Muscle layer of duodenum (tissue), 2 donors: ENCODE measurements around the gene ONECUT1.

Experiments used
- H3K27ac ChIP-seq: one replicate; pipeline ENCODE4 v1.7.0; 2013; ENCODE audit warnings: mild to moderate bottlenecking, low read length
- H3K27me3 ChIP-seq: one replicate; pipeline ENCODE4 v1.7.0; 2013; ENCODE audit warnings: low read depth, mild to moderate bottlenecking, control low read depth, low read length
- H3K36me3 ChIP-seq, 2 donors: one replicate each; pipeline ENCODE4 v1.7.0; 2013; ENCODE audit warnings: low read length in 2 of 2, control low read depth in 1 of 2, mild to moderate bottlenecking in 1 of 2; ENCODE audit not compliant: insufficient read depth in 2 of 2, control insufficient read depth in 1 of 2
- H3K4me1 ChIP-seq, 2 donors: one replicate each; pipeline ENCODE4 v1.7.0; 2013; ENCODE audit warnings: low read length in 2 of 2, mild to moderate bottlenecking in 2 of 2, control low read depth in 1 of 2, moderate library complexity in 1 of 2; ENCODE audit not compliant: insufficient read depth in 2 of 2, control insufficient read depth in 1 of 2
- H3K4me3 ChIP-seq, 2 donors: one replicate each; pipeline ENCODE4 v1.7.0; 2013; ENCODE audit warnings: low read length in 2 of 2, low read depth in 1 of 2, mild to moderate bottlenecking in 1 of 2
- H3K9me3 ChIP-seq, 2 donors: one replicate each; pipeline ENCODE4 v1.7.0; 2013; ENCODE audit warnings: low read length in 2 of 2, control low read depth in 1 of 2, mild to moderate bottlenecking in 1 of 2; ENCODE audit not compliant: control insufficient read depth in 1 of 2
- donor health status: healthy.

ONECUT1 gene

DNA sequence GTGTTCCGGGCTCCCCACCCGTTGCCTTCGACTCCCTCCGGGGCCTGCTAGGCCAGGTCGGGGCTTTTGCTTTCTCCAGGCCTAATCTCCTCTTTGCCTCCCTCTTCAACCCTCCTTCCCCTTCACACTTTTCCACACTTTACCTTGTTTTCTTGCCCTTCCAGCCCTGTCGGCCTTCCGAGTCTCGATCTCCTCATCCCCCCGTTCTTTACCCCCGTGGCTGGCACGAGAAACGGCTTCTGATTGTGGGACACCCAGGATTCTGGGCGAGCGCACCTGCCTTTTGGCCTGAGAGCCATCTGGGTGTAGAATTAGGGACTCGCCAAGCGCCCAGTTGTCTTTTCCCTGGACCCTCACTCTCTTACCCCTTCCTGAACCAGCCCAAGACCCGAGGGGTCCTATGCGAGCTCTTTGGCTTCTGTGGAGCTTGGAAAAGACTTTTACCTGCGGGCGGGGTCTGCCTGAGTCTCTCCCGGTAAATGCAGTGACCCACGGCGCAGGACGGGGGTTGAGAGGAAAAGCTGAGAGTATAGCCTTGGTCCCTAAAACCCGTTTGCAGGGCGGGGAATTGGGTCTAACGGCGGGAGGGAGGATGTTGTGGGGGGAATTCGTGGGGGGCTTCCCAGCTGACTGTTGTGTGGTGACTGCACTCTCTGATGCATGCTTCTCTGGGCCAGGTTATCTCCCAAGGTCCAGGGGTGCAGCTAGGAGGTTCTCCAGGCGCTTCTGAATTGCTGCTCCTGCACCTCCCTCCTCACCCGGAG is 5.5 kb upstream of the ONECUT1 start:
- Histone ChIP-seq H3K27me3 (peaks cover 74% of the 10 kb centered on the region), H3K4me1 (peaks cover 4 to 31% of the 10 kb centered on the region in 2 donors), H3K36me3 (no peaks in the 10 kb centered on the region), H3K4me3 (no peak overlapping the region), H3K9me3 (no peaks in the 10 kb centered on the region), H3K27ac (no peak overlapping the region)

DNA sequence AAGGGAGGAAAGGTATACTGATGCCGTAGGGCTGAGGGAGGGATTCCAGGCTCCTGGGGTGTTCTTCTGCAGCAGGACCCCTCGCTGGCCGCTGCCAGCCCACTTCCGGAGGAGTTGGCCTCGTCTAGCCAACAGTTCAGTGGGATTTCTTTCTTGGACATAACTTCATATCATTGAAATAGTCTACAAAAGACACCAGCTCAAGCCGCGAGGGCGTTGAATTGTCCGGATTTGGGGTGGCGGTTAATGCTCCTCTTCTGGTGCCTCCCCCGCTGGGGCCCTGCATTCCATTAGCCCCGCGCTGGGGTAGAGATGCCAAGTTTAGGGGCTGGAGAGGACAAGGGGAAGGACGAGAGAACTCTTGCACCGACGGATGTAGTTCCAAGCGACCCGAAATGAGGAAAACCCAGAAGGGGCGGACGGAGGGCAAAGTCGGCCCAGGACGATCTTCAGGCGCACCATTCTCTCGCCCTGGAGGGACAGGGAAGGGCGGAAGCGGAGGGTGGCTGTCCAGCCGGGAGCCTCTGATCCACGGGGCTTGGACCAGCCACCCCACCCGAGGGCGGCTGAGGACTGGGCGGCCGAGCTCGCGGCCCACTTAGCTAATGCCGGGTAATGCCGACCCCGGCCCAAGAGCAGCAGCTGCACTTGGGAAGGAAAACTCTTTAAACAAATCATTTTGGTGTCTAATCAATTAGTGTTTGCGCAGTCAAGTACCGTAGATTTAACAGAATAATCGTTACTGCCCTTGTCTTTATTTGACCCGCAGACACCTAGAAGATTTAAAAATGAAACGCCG is 4.7 kb upstream of the ONECUT1 start:
- H3K36me3 ChIP-seq: no peaks in the 10 kb centered on the region
- no peak overlapping the region for H3K4me3 ChIP-seq
- H3K9me3 ChIP-seq: no peaks in the 10 kb centered on the region
- H3K27ac ChIP-seq: no peak overlapping the region
- peaks cover 66% of the 10 kb centered on the region for H3K27me3 ChIP-seq
- peaks cover 0 to 30% of the 10 kb centered on the region in 2 donors for H3K4me1 ChIP-seq

DNA sequence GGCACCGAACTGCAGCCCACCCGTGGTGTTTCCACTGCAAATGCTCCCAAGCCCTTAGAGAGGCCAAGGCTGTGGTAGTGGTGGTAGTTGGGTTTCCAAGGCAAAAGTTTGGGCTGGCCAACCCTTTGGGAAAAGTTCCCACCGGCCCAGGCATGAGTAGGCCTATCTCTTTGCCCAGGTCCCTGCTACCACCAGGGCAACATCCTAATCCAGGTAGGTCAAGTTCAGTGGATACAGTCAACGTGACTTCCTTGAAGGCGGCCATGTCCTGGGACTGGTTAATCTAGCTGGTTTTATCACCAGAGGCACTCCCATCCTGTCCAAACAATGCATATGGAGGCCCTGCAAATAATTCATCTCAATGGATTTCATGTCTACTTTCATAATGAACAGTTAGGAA is 1.6 kb upstream of the ONECUT1 start:
- H3K27me3 ChIP-seq: peaks cover 60% of the 10 kb centered on the region
- no peak overlapping the region for H3K4me3 ChIP-seq
- H3K4me1 ChIP-seq: peaks cover 0 to 37% of the 10 kb centered on the region in 2 donors
- no peak overlapping the region for H3K27ac ChIP-seq
- no peaks in the 10 kb centered on the region for H3K36me3 ChIP-seq
- no peaks in the 10 kb centered on the region for H3K9me3 ChIP-seq

DNA sequence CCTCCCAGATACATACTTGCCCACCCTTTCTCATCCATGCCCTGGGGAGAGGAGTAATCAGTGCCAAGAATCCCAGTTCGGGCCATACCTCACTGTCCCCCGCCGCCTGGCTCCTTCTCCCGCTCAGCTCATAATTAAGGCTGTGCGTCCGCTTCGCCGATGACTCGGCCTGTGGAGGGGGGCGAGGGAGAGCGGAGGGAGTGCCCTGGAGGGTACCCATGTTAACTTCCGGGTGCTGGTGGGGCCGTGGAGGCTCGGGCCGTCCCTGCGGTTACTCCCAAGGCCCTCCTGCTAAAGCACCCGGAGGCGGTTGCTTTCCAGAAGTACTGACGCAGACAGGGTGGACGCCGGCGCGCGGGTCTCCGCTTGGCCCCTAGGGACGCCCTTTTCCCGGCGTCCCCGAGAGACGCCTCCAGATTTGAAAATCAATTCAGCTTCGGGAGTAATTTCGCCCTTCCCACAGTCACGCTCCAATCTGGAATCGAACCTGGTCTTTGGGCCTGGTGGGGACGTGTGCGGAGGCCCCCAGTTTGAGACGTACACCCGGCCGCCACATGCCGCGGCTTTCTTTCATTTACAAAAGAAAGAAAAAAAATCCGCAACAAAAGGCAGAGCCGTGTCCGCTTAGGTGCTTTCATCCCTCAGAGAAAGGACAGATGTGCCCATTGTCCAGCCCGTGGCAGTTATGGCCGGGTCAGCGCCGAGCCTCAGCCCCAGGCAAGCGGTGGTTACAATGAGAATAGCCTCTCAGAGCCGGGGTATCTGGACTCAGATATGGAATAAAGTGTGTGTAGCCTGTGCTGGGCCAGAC is 1.0 kb upstream of the ONECUT1 start:
- H3K27me3 ChIP-seq: peaks cover 60% of the 10 kb centered on the region
- peak overlapping the region; percentile 11 to 71 for H3K4me3 ChIP-seq
- no peak overlapping the region for H3K27ac ChIP-seq
- H3K36me3 ChIP-seq: no peaks in the 10 kb centered on the region
- peaks cover 0 to 42% of the 10 kb centered on the region in 2 donors for H3K4me1 ChIP-seq
- no peaks in the 10 kb centered on the region for H3K9me3 ChIP-seq

DNA sequence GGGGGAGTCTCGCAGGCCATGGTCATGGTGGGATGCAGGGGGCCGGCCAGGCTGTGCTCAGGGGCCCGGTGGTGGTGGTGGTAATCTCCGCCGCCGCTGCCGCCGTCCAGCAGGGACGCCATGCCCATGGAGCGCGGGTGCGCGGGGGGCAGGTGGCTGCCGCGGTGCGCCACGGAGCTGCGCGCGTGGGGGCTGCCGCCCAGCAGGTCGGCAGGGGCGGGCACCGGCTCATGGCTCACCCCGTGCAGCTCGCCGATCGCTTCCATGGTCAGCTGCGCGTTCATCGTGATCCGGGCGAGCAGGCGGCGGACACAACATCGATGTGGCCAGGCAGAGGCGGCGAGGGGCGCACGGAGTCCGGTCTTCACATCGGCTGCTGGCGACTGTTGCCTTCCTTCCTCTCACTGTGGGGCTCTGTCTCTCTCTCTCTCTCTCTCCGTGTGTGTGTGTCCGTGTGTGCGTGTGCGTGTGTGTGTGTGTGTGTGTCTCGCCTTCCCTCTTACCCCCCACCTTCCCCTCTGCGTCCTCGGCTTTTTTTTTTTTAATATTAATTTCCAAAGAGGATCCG is 451 bp downstream of the ONECUT1 start:
- H3K4me3 ChIP-seq: peak overlapping the region; percentile 33 to 71
- peaks cover 0 to 53% of the 10 kb centered on the region in 2 donors for H3K4me1 ChIP-seq
- no peak overlapping the region for H3K27ac ChIP-seq
- peaks cover 60% of the 10 kb centered on the region for H3K27me3 ChIP-seq
- no peaks in the 10 kb centered on the region for H3K36me3 ChIP-seq
- H3K9me3 ChIP-seq: no peaks in the 10 kb centered on the region

DNA sequence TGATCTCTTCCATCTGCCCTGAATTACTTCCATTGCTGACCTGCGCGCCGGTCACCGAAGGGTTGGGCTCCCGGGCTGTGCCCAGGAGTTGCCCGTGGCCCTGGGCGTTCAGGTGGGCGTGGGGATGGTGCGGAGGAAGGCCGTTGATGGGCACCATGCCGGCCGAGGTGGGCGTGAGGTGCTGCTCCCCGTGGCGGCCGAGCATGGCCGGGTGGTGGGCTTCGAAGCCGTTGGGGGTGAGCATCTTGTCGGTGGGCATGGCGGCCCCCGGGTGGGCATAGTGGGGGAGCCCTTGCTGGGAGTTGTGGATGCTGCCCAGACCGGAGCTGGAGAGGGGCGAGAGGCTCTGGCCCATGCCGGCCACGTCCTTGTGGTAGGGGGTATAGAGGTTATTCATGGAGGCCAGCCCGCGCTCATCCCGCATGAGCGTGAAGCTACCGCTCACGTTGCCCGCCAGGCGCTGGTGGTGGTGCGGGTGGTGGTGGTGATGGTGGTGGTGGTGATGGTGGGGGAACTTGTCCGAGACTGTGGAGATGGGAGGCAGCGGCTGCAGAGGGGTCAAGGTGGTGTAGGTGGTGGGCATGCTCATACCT is 1.0 kb downstream of the ONECUT1 start:
- H3K36me3 ChIP-seq: no peaks in the 10 kb centered on the region
- peaks cover 0 to 58% of the 10 kb centered on the region in 2 donors for H3K4me1 ChIP-seq
- peak overlapping the region; percentile 33 to 71 for H3K4me3 ChIP-seq
- no peak overlapping the region for H3K27ac ChIP-seq
- H3K9me3 ChIP-seq: no peaks in the 10 kb centered on the region
- peaks cover 60% of the 10 kb centered on the region for H3K27me3 ChIP-seq

DNA sequence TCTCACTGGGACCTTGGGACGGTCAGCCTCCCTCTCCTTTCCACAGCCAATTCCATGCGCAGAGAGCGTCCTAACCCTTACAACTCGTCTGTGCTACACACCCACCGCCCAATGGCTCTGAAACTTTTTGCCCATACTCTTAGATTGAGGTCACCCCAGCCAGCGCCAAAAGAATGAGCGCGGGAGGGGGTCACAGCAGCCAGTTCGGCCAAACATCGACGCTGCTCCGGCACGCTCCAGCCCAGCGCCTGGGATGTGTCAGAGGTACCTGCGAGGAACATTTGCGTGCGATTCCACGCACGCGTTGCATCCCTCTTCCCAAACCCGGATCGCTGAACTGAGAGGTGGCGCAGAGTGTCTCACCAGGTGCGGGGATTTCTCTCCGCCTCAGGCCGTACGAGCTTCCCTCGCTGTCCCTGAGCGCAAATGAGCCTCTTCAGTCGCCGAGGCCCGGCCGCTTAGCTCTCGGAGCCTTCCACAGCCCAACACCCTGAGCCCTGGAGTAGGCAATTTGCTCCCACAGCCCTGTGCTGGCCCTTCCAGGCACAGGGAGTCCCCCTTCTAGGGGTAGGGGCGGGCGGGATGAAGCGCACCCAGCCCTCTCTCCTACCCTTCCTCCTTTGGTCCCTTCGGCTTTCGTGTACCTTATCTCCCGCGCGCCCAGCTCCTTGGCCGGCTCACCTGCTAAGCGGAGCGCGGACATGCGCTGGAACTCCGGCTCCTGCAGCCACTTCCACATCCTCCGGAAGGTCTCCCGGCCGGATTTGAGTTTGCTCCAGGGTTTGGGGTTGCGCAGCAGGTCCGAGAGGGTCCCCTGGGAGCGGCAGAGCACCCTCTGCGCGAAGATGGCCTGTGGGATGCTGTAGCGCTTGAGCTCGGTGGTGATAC is 1.8 kb downstream of the ONECUT1 start:
- Histone ChIP-seq H3K4me3 (peak overlapping the region in 1 of 2 donors; percentile 71), H3K4me1 (peaks cover 0 to 65% of the 10 kb centered on the region in 2 donors), H3K27ac (no peak overlapping the region)

DNA sequence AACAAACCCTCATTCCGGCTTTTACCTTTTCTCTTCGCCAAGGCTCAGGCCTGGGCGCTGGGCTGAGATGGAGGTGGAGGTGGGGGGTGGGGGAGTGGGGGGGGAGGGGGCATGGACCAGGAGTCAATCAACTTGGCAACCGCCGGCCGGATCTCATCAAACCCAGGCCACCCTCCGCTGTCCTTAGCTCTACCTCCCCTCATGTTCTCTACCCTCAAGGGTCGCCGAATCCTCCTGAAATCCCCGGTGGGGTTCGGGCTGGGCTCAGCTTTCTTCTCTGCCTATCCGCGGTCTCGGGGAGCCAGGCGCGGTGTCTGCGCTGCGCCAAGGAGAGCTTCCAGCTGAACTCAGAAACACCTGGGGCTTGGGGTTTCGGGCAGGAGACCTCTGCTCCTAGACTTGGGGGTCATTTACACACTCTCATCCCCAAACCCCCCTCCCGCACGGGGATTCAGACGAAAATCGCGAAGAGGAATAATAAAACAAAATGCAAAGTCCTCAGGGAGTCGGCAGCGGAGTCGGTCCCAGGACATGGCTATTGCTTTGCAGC is 2.5 kb downstream of the ONECUT1 start:
- Histone ChIP-seq H3K9me3 (no peaks in the 10 kb centered on the region), H3K27me3 (peaks cover 72% of the 10 kb centered on the region), H3K36me3 (no peaks in the 10 kb centered on the region), H3K4me3 (no peak overlapping the region), H3K27ac (no peak overlapping the region), H3K4me1 (peaks cover 0 to 65% of the 10 kb centered on the region in 2 donors)

More for the DNA sequence above, 1.8 kb downstream of the ONECUT1 start:
- Histone ChIP-seq H3K36me3 (no peaks in the 10 kb centered on the region), H3K9me3 (no peaks in the 10 kb centered on the region), H3K27me3 (peaks cover 67% of the 10 kb centered on the region)

DNA sequence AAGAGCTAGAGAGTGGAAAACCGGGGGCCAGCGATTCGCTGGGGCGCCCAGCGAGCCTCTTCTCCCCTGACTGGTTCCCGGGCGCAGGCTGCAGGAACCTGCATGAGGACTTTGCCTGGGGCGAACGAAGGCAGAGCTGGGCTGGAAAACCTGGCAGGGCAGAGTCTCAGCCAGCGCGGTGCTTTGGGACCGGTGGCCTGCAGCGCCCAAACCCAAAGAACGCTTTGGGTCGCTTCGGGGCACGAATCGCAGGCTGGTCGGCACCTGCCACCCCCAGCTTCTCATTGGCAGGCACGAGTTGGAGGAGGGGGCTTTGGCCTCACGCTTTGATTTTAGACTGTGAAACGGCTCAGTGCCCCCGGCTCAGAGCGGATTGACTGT is 3.0 kb downstream of the ONECUT1 start:
- Histone ChIP-seq H3K4me3 (no peak overlapping the region), H3K27me3 (peaks cover 72% of the 10 kb centered on the region), H3K27ac (no peak overlapping the region), H3K4me1 (peaks cover 0 to 65% of the 10 kb centered on the region in 2 donors), H3K9me3 (no peaks in the 10 kb centered on the region), H3K36me3 (no peaks in the 10 kb centered on the region)
